Bone marrow (tissue), 2 donors: ENCODE data around the gene MID1.

Experiments used
- DNase-seq, 2 donors: peaks; one replicate each; lab custom pipeline; 2025; lab: John Stamatoyannopoulos, UW

MID1 gene

GRCh38 chrX:10576777-10577447, 43.5 kb downstream of the MID1 start:
- DNase-seq: no peak

- DNase-seq: no peak
Observed at GRCh38 chrX:10576186-10576585, 44.2 kb downstream of the MID1 start.

GRCh38 chrX:10574663-10575062, 45.7 kb downstream of the MID1 start:
- DNase-seq: no peak

GRCh38 chrX:10571260-10571659, 49.1 kb downstream of the MID1 start:
- DNase-seq: no peak

- no peak for DNase-seq
Observed at GRCh38 chrX:10570601-10571000, 49.8 kb downstream of the MID1 start.

- no peak for DNase-seq
Observed at GRCh38 chrX:10569946-10570345, 50.4 kb downstream of the MID1 start.

GRCh38 chrX:10568428-10568827, 52.0 kb downstream of the MID1 start:
- DNase-seq: no peak

GRCh38 chrX:10567136-10567535, 53.2 kb downstream of the MID1 start:
- no peak for DNase-seq

GRCh38 chrX:10566716-10567097, 53.7 kb downstream of the MID1 start:
- no peak for DNase-seq

- DNase-seq: no peak
Observed at GRCh38 chrX:10564484-10564883, 55.9 kb downstream of the MID1 start.

GRCh38 chrX:10557166-10557565, 63.2 kb downstream of the MID1 start:
- DNase-seq: no peak

- no peak for DNase-seq
Observed at GRCh38 chrX:10556405-10556804, 64.0 kb downstream of the MID1 start.

GRCh38 chrX:10555846-10556245, 64.5 kb downstream of the MID1 start:
- no peak for DNase-seq

GRCh38 chrX:10554612-10555270, 65.6 kb downstream of the MID1 start:
- DNase-seq: no peak

- no peak for DNase-seq
Observed at GRCh38 chrX:10549280-10549679, 71.1 kb downstream of the MID1 start.

- no peak for DNase-seq
Observed at GRCh38 chrX:10548688-10549087, 71.7 kb downstream of the MID1 start.

- DNase-seq: no peak
Observed at GRCh38 chrX:10545882-10546281, 74.5 kb downstream of the MID1 start.

- no peak for DNase-seq
Observed at GRCh38 chrX:10542586-10542985, 77.8 kb downstream of the MID1 start.

GRCh38 chrX:10538831-10539230, 81.6 kb downstream of the MID1 start:
- DNase-seq: no peak

GRCh38 chrX:10537308-10537707, 83.1 kb downstream of the MID1 start:
- DNase-seq: no peak

GRCh38 chrX:10536744-10537143, 83.6 kb downstream of the MID1 start:
- no peak for DNase-seq

- no peak for DNase-seq
Observed at GRCh38 chrX:10534611-10535010, 85.8 kb downstream of the MID1 start.

- DNase-seq: no peak
Observed at GRCh38 chrX:10533696-10534365, 86.6 kb downstream of the MID1 start.
